PC-3 (cell line): Measurements from ENCODE around the gene TUBGCP3. TPM values are rescaled to one million over a fixed set of nuclear protein-coding genes. Genes with fewer than 3 reads are reported as not detected.

Source experiments
- ATAC-seq: fragments of 200-7000 bp; cut with Tn5 transposase; 2 replicates; pipeline ENCODE4 v1.9.1; 2020; ENCODE audit warnings: mild to moderate bottlenecking, moderate library complexity
- Bru-seq: library from RNA; stranded (reverse); fragments of 400-500 nt; gene quantifications from one replicate; lab custom pipeline; 2021; lab: Mats Ljungman, UMichigan
- BruChase-seq, 2 experiments: library from RNA; stranded (reverse); fragments of 400-500 nt; gene quantifications; one replicate each; lab custom pipeline; 2021; lab: Mats Ljungman, UMichigan
- BruUV-seq: library from RNA; stranded (reverse); fragments of 400-500 nt; replicated peaks from 2 replicates; lab custom pipeline; 2021; lab: Mats Ljungman, UMichigan
- CTCF ChIA-PET: fragments of 300-600 bp; sonication (Branson Sonifier 250); formaldehyde crosslinking; loops from one replicate; lab custom pipeline; 2022; ENCODE audit warnings: antibody characterized with exemption; lab: Charles Lee
- POLR2A ChIA-PET: fragments of 300-600 bp; sonication (Branson Sonifier 250); formaldehyde crosslinking; loops from one replicate; lab custom pipeline; 2022; ENCODE audit warnings: antibody characterized with exemption; ENCODE audit not compliant: unreplicated experiment; lab: Charles Lee
- DNase-seq: peaks from one replicate; pipeline ENCODE4 v3.0.0-alpha.2; 2015
- H2AFZ ChIP-seq: fragments of 300-600 bp; sonication (generic); 2 replicates; pipeline ENCODE4 v1.6.0; 2016; ENCODE audit warnings: antibody characterized with exemption, low read length
- H3F3A ChIP-seq: fragments of 300-600 bp; sonication (generic); one replicate; pipeline ENCODE4 v1.6.0; 2017; ENCODE audit warnings: antibody characterized with exemption, low read length, control low read depth, mild to moderate bottlenecking; ENCODE audit not compliant: unreplicated experiment
- H3K27ac ChIP-seq: fragments of 300-600 bp; sonication (generic); 2 replicates; pipeline ENCODE4 v1.5.1; 2016; ENCODE audit warnings: mild to moderate bottlenecking, low read length
- H3K27me3 ChIP-seq: fragments of 300-600 bp; sonication (generic); 2 replicates; pipeline ENCODE4 v1.6.1; 2016; ENCODE audit warnings: low read length, mixed read lengths
- H3K36me3 ChIP-seq: fragments of 300-600 bp; sonication (generic); 2 replicates; pipeline ENCODE4 v1.6.1; 2016; ENCODE audit warnings: low read depth, mixed run types, low read length, mixed read lengths
- H3K4me1 ChIP-seq: fragments of 300-600 bp; sonication (generic); 2 replicates; pipeline ENCODE4 v1.5.1; 2016; ENCODE audit warnings: low read length; ENCODE audit not compliant: insufficient read depth
- H3K4me2 ChIP-seq: fragments of 300-600 bp; sonication (generic); 2 replicates; pipeline ENCODE4 v1.6.0; 2016; ENCODE audit warnings: low read length
- H3K4me3 ChIP-seq: fragments of 300-600 bp; sonication (generic); 2 replicates; pipeline ENCODE4 v1.5.1; 2016; ENCODE audit warnings: mild to moderate bottlenecking, low read length, mixed read lengths
- H3K79me2 ChIP-seq: fragments of 300-600 bp; sonication (generic); 2 replicates; pipeline ENCODE4 v1.6.1; 2017; ENCODE audit warnings: low read length, mixed read lengths
- H3K9ac ChIP-seq: fragments of 300-600 bp; sonication (generic); 2 replicates; pipeline ENCODE4 v1.6.0; 2016; ENCODE audit warnings: mild to moderate bottlenecking, low read length
- H3K9me2 ChIP-seq: fragments of 300-600 bp; sonication (generic); replicated peaks from 2 replicates; pipeline ENCODE4 v1.6.1; 2016; ENCODE audit warnings: mixed run types, low read length, mixed read lengths
- H3K9me3 ChIP-seq: fragments of 300-600 bp; sonication (generic); 2 replicates; pipeline ENCODE4 v1.6.1; 2016; ENCODE audit warnings: low read length, mixed read lengths
- H4K20me1 ChIP-seq: fragments of 300-600 bp; sonication (generic); 2 replicates; pipeline ENCODE4 v1.6.1; 2016; ENCODE audit warnings: low read length, mixed read lengths
- EZH2 ChIP-seq: fragments of 300-600 bp; sonication (generic); IDR thresholded peaks from one replicate; pipeline ENCODE4 v1.6.1; 2017; ENCODE audit warnings: antibody characterized with exemption, mild to moderate bottlenecking, low read length; ENCODE audit not compliant: unreplicated experiment
- EZH2phosphoT487 ChIP-seq: fragments of 300-600 bp; sonication (generic); IDR thresholded peaks from 2 replicates; pipeline ENCODE4 v1.6.1; 2018; ENCODE audit warnings: mild to moderate bottlenecking, antibody characterized with exemption, low read length, borderline replicate concordance
- intact Hi-C: fragments of 100-400 bp; cut with micrococcal nuclease; formaldehyde crosslinking; loops from 2 replicates; pipeline ENCODE4 v1.9.0; 2023
- long read RNA-seq: library from polyadenylated mRNA; unstranded; transcript quantifications from one replicate; pipeline ENCODE4 v2.0.0, GENCODE V29; 2021; ENCODE audit not compliant: unreplicated experiment
- total RNA-seq: library from RNA; depleted of rRNA; stranded (reverse); fragments of >200 nt; gene quantifications from 2 replicates; pipeline ENCODE4 v1.2.3, GENCODE V29; 2014; rRNA removed
- TF ChIP-seq, protein P1 (sequence below): fragments of 300-600 bp; sonication (generic); conservative IDR thresholded peaks from 2 replicates; pipeline ENCODE4 v1.5.1; 2017; ENCODE audit warnings: antibody characterized with exemption, low read depth, mild to moderate bottlenecking, low read length

Gene TUBGCP3, protein sequence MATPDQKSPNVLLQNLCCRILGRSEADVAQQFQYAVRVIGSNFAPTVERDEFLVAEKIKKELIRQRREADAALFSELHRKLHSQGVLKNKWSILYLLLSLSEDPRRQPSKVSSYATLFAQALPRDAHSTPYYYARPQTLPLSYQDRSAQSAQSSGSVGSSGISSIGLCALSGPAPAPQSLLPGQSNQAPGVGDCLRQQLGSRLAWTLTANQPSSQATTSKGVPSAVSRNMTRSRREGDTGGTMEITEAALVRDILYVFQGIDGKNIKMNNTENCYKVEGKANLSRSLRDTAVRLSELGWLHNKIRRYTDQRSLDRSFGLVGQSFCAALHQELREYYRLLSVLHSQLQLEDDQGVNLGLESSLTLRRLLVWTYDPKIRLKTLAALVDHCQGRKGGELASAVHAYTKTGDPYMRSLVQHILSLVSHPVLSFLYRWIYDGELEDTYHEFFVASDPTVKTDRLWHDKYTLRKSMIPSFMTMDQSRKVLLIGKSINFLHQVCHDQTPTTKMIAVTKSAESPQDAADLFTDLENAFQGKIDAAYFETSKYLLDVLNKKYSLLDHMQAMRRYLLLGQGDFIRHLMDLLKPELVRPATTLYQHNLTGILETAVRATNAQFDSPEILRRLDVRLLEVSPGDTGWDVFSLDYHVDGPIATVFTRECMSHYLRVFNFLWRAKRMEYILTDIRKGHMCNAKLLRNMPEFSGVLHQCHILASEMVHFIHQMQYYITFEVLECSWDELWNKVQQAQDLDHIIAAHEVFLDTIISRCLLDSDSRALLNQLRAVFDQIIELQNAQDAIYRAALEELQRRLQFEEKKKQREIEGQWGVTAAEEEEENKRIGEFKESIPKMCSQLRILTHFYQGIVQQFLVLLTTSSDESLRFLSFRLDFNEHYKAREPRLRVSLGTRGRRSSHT
- total RNA-seq, result 25.8 and 25.9 TPM in 2 replicates
- Bru-seq, nascent RNA, result percentile 78 among the genes with signal in this experiment
- percentile 72 among the genes with signal in this experiment for BruChase-seq, experiment 1, labeled RNA remaining after a 6-hour chase
- percentile 74 among the genes with signal in this experiment for BruChase-seq, experiment 2, labeled RNA remaining after a 2-hour chase
- long read RNA-seq, full-length matches to known transcripts, result 31 of 62 reads
- long read RNA-seq, partial matches to known transcripts, result 11 of 62 reads
- long read RNA-seq, other reads (novel, unspliced or antisense), result 20 of 62 reads

DNA sequence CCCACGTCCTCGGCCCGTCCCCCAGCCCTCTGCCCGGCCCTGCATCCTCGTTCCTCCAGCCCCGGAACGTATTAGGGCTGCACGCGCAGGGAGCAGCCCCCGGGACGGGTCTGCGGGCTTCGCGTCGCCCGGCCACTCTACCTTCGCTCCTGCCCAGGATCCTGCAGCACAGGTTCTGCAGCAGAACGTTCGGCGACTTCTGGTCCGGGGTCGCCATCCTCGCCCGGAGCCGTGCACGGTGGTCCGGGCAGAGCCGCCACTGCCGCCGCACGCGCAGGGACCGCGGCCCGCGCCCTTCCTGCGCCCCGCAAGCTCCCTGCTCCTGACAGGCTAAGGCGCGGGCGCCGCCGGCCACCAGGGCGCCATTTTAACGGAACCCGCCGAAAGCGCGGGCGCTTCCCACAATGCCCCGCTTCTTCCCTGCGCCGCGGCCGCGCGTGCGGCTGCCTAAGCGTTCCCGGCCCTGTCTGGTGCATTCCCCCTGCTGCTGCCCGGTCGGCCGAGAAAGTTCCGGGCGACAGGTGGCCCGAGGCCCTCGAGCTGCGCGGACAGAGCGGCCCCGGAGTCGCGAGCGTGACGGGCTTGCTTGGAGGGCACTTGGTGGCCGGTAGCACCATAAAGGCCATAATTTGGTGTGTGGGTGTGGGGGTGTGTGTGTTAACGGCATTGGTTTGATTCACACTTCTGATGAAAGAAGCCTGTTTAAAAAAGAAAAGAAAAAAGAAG, at the start of gene TUBGCP3:
TUBGCP3 (minus strand) TSS at position 390 of the 726 bp plus-strand sequence; CDS start at position 217, 173 bp downstream.
- Histone ChIP-seq H3K9me2 (no peaks in the 10 kb centered on the region), H3K4me1 (peaks cover 22% of the 10 kb centered on the region), H3K9me3 (no peaks in the 10 kb centered on the region), H3K9ac (peak within 1 kb of the TSS; percentile 100), H3K36me3 (no peaks in the 10 kb centered on the region), H3F3A (no peaks in the 10 kb centered on the region), H3K4me2 (peak within 1 kb of the TSS; percentile 92), H3K27me3 (no peaks in the 10 kb centered on the region), H3K27ac (peak within 1 kb of the TSS; percentile 96), H2AFZ (peak within 1 kb of the TSS; percentile 83), H3K4me3 (peak within 1 kb of the TSS; percentile 91), H3K79me2 (peaks cover 56% of the 10 kb centered on the region), H4K20me1 (peaks cover 35% of the 10 kb centered on the region)
- ChIA-PET POLR2A (interaction anchor here (0.7 kb wide), 1 partner anchor 1673 kb away, joined by 4 read pairs; no protein-coding TSS in a partner anchor), CTCF (no interaction called here)
- BruUV-seq, result no TSS peak
- intact Hi-C loops, result loop anchor here (5.0 kb wide), 1 partner anchor 61 kb away; no protein-coding TSS in a partner anchor
- peak; percentile 84 for ATAC-seq
- TF ChIP-seq, protein P1, sequence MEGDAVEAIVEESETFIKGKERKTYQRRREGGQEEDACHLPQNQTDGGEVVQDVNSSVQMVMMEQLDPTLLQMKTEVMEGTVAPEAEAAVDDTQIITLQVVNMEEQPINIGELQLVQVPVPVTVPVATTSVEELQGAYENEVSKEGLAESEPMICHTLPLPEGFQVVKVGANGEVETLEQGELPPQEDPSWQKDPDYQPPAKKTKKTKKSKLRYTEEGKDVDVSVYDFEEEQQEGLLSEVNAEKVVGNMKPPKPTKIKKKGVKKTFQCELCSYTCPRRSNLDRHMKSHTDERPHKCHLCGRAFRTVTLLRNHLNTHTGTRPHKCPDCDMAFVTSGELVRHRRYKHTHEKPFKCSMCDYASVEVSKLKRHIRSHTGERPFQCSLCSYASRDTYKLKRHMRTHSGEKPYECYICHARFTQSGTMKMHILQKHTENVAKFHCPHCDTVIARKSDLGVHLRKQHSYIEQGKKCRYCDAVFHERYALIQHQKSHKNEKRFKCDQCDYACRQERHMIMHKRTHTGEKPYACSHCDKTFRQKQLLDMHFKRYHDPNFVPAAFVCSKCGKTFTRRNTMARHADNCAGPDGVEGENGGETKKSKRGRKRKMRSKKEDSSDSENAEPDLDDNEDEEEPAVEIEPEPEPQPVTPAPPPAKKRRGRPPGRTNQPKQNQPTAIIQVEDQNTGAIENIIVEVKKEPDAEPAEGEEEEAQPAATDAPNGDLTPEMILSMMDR, result no peak
- TF ChIP-seq EZH2, result no peak
- no peak for TF ChIP-seq EZH2phosphoT487
- DNase-seq, result peak; percentile 72

DNA sequence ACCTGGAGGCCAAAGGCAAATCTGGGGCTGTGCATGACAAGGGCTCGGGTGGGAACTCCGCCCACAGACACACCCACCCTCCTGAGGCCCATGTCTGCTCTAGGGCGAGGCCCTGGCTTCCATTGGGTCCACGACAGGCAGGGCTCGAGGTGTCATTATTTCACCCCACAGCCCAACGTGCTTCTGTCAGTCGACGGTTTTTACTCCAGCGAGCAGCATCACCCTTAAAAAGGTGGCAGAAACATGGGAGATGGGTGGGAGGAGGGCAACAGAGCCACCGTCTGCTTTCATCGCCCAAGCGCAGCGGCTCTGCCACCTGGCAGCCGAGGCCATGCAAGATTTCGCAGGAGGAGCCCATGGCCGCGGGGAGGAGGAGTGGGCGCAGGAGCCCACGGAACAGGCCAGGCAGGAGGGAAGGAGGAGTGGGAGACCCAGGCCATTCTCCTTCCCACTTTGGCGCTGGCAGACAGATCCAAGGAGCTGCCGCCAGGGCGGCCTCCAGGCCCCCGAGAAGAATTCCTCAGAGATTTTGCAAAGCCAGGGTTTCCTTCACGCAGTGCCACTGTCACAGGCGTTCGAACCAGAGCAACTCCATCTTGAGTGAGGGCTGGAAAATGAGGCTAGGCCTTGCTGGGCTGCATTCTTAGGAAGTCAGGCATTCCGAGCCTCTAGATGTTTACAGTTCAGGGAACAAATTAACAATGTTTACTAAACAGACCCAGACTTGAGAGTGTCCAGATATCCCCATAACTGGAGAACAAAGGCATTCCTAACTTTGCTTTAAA, 49.3 kb upstream of the TUBGCP3 start:
- no peak overlapping the region for H3K9ac ChIP-seq
- H2AFZ ChIP-seq, result no peak overlapping the region
- TF ChIP-seq, protein P1, result no peak
- no peak for TF ChIP-seq EZH2phosphoT487
- no peak for TF ChIP-seq EZH2
- DNase-seq (no peak), ATAC-seq (no peak)
- BruUV-seq, result no TSS peak
- no peaks in the 10 kb centered on the region for H3K79me2 ChIP-seq
- no peaks in the 10 kb centered on the region for H3K9me2 ChIP-seq
- H3K36me3 ChIP-seq, result no peaks in the 10 kb centered on the region
- H3K27ac ChIP-seq, result no peak overlapping the region
- peaks cover 25% of the 10 kb centered on the region for H3K27me3 ChIP-seq
- no peaks in the 10 kb centered on the region for H4K20me1 ChIP-seq
- H3K4me3 ChIP-seq, result no peak overlapping the region
- H3F3A ChIP-seq, result no peaks in the 10 kb centered on the region
- POLR2A ChIA-PET, result no interaction called here
- H3K4me2 ChIP-seq, result no peak overlapping the region
- no peaks in the 10 kb centered on the region for H3K9me3 ChIP-seq
- no peaks in the 10 kb centered on the region for H3K4me1 ChIP-seq
- intact Hi-C loops, result no loop called here
- CTCF ChIA-PET, result no interaction called here
